ENCODE results near the gene ELAVL1.
A peak's percentile ranks its signal among the peaks of the same experiment; 100 is the strongest.
"Not testable (repeated sequence)": the region's sequence is repeated elsewhere in the genome, so short reads cannot be mapped to it uniquely, and the experiment has no call there.

The ELAVL1 gene

GRCh38 chr19:7920519-7921301, 84.7 kb downstream of the ELAVL1 start:
- peak; percentile 50 for DNase-seq

DNA sequence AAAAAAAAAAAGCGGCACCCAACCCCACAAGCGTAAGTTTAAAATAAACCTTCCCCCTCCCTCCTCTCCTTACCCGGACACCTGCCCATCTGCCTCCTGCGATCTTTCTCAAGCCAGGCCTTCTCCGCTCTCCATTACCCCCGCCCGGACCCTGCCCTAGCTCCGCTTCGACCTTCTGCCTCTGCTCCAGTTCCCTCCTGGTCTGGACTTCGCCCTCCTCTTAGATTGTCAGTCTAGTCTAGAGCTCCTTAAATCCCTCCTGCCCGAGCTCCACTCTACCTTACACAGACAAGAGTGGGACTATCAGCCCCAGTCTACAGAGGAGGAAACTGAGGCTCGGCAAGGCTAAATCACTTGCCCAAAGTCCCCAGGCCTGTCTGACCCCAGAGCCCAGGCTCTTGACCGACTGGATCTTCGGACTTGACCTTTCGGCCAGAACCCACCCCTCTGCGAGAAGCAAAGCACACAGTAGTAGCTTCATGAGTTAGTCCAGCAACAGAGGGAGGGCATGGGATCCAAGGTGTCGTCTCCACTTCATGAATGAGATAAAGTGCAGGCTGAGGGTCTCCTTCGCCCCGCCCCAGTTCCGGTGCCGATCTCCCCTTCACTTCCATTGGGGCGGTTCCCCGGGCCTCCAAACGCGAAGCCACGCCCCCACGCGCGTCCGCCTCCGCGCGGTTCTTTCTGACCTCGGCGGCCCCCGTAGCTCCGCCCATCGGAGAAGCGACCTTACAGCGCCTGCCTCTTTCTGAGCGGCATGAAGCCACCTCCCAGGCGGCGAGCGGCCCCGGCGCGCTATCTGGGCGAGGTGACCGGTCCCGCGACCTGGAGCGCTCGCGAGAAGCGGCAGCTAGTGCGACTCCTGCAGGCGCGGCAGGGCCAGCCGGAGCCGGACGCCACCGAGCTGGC, 85.6 kb downstream of the ELAVL1 start, which contains the start of gene SNAPC2:
SNAPC2 (plus strand) TSS at position 729 of the 909 bp plus-strand sequence; CDS start at position 758, 29 bp downstream.
- DNase-seq = peak; percentile 65

- DNase-seq = no peak
Observed at GRCh38 chr19:7918615-7919421, 86.6 kb downstream of the ELAVL1 start.

GRCh38 chr19:7918062-7918614, 87.3 kb downstream of the ELAVL1 start:
- DNase-seq = not testable (repeated sequence)

DNA sequence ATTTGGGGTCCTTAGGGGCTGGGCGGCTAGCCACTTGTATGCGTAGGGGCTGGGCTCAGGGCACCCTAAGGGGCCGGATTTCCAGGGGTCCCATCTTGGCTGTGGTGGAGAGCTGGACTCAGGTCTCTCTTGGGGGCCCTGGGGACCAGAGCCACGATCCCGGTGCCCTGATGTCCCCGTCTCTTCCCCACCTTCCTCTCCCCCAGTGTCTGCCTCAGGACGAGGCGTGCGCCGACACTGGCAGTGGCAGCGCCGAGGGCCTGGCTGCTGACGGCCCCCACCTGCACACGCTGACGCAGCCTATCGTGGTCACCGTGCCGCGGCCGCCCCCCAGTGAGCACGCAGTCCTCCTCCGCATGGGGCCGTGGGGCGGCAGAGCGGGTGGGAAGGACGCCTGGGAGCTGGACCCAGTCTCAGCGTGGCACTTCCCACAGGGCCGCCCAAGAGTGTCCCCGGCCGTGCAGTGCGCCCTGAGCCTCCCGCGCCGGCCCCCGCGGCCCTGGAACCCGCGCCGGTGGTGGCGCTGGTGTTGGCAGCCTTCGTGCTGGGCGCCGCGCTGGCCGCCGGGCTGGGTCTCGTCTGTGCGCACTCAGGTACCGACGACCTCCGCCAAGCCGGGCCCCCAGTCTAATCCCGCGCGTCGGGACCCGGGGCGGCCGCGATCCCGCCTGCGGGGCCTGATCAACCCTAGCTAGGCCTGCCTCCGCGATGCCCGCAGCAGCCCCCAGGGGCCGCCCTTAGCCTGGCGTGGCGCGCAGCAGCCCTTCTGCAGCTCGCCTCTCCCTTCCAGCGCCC, 88.0 kb downstream of the ELAVL1 start:
- DNase-seq = no peak

DNA sequence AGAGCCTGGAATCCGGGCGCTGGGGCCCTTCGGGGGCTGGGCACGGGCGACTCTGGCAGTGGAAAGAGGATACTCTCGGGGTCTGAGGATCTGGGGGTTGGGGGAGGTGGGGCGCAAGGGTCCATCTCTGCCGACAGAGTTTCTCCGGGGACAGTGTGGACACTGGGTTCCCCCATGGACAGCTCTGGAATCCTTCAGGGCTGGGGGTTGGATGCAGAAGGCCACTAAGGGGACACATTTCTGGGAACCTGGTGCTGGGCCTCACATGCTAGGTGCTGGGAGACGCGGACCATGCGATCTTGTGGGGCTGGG, 88.5 kb downstream of the ELAVL1 start:
- DNase-seq = no peak

GRCh38 chr19:7916103-7916954, 89.1 kb downstream of the ELAVL1 start:
- DNase-seq = no peak

DNA sequence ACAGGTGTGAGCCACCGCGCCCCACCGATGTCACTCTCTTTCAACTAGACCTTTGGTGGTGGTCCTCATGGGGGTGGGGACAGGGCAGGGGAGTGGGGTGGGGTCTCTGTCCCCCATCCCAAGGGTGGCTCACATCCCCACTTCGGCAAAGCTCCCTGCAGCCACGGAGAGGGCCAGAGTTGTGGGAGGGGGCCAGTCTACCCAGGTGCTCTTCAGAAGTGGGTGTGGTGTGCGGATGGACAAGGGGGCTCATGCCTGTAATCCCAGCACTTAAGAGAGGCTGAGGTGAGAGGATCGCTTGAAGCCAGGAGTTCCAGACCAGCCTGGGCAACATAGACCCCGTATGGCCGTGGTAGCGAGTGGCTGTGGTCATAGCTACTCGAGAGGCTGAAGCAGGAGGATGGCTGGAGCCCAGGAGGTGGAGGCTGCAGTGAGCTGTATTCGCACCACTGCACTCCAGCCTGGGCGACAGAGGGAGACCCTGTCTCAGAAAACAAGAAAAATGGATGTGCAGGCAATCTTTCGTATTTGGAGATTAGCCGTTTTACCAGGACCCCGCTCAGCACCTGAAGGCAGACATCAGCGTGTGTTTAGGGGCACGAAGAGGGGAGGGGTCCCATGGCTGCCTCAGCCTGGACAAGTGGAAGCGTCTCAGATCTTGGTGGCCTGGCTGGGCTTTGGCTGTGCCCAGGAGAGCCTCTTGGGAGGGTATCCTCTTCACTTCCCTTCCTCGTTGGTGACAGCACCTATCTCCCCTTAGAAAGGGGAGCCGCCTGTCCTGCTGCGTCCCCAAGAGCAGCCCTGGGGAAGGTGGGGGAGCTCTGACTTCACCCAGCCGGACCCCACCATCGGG, 90.0 kb downstream of the ELAVL1 start:
- no peak for DNase-seq

GRCh38 chr19:7914598-7915045, 90.8 kb downstream of the ELAVL1 start, which contains the start of gene TGFBR3L:
TSS of gene TGFBR3L (plus strand) at chr19:7914830.
- no peak for DNase-seq

DNA sequence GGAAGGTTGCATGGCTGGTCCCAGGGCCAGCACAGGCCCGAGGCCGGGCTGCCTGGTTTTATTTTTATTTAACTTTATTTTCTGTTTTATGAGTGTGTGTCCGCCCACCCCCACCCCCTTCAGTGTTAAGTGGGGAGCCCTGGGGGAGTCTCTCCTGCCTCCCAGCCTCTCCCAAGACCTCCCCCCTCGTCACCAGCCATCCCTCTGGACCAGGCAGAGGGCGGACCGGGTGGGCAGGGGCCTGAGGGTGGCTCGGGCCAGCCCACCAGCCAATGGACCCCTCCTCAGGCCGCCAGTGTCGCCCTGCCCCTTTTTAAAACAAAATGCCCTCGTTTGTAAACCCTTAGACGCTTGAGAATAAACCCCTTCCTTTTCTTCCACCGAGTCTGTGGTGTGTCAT, 91.3 kb downstream of the ELAVL1 start:
- DNase-seq = no peak

DNA sequence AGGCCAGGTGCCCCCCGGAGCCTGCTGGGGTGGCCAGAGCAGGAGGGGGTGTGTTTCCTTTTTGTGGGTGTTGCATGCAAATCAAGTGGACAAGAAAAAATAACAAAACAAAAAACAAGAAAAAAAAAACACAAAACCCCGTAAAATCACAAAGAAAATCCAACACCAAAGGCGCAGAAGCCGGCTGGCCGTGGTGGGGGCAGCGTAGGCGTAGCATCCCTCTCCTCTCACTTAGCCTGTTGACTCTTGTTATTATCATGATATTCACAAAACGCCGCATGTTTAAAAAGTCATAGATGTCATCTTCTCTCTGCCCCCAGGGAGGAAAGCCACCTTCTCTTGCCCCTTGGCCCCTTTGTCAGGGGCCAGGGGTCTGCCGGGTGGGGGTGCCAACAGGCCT, 91.8 kb downstream of the ELAVL1 start:
- no peak for DNase-seq

DNA sequence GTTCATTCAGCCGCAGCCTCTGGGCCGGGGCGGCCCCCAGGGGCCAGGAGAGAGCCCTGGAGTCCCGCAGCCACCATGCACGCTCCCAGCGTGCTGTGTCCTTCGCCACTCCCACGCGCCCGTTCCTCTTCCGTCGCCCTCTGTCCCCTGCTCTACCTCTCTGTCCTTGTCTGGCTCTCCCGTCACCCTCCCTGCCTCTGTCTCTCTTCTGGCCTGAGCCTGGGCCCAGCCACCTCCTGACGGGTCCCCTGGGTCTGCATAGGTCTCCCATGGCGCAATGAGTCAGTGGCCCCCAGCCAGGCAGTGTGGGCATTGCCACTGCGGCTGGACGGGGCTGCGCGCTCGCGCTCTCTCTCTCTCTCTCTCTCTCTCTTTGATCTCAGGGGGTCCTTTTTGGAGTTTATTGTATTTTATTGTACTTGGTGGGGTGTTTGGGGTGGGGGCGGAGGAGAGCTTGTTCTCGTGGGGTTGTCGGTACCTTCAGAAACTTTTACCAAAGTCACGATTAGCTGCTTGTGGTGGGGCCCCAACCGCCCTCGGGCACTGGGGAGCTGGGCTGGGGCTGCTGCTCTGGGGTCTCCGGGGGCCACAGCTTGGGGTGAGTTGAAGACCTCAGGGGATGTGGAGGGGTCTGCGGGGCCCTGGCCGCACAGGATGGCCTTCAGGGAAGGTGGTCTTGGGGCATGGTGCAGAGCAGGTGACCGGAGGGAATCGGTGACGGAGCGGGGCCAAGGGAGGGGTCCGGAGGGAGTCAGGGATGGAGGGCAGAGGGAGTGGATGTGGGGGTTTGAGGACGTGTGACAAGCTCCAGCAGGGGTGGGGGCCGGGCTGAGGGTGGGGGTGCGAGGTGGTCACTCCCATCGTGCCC, 92.5 kb downstream of the ELAVL1 start:
- no peak for DNase-seq

- no peak for DNase-seq
Observed at GRCh38 chr19:7912144-7912696, 93.2 kb downstream of the ELAVL1 start.

DNA sequence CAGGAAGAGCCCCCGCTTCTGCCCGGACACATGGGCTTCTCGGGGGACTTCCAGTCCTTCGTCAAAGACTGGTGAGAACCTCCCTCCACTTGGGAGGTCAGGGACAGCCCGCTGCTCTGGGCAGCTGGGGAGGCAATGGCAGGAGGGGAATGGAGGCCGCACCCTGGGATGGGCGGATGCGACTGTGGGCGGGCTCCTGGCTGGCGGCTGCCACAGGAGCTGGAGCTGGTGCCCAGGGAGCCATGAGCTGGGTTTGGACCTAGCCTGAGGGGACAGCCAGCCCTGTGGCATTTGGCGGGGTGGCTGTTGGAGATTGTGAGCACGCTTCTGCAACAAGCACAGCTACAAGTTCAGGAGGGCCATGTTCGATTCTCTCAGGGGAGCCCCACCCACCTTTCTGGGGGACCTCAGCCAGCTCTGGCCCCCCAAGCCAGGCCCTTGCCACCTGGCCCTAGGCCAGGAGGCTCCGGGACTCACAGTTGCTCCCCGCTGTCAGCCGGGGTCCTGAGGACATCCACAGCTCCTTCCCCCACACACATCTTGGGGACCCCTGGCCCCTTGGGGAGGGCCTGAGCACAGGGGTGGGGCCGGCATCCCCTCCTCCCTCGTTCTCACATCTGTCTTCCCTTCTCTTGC, 93.8 kb downstream of the ELAVL1 start:
- no peak for DNase-seq

DNA sequence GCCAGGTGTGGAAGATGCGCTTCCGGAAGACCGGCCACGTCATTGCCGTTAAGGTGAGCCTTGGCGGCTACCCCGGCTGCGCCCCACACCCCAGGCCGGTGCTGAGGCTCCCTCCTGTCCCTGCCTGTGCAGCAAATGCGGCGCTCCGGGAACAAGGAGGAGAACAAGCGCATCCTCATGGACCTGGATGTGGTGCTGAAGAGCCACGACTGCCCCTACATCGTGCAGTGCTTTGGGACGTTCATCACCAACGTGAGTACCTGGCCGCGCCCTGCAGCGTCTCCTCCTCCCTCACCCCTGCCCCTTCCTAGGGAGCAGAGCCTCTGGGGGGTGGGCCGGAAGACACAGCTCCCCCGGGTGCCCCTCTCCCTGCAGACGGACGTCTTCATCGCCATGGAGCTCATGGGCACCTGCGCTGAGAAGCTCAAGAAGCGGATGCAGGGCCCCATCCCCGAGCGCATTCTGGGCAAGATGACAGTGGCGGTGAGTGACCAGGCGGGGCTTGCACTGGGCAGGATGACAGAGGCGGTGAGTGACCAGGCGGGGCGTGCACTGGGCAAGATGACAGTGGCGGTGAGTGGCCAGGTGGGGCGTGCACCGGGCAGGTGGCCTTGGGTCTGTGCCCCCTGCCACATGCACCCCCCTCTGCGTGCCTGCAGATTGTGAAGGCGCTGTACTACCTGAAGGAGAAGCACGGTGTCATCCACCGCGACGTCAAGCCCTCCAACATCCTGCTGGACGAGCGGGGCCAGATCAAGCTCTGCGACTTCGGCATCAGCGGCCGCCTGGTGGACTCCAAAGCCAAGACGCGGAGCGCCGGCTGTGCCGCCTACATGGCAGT, 94.9 kb downstream of the ELAVL1 start:
- no peak for DNase-seq

GRCh38 chr19:7909471-7910067, 95.9 kb downstream of the ELAVL1 start:
- DNase-seq = no peak
